SH-SY5Y (cell line): ENCODE results near the gene SLC4A11.

Experiments used
- GATA2 ChIP-seq: IDR thresholded peaks from 2 replicates; pipeline ENCODE4 v1.6.1; 2011; ENCODE audit warnings: mild to moderate bottlenecking, low read depth, low read length
- GATA3 ChIP-seq: IDR thresholded peaks from 2 replicates; pipeline ENCODE4 v1.6.1; 2011; ENCODE audit warnings: low read depth, mild to moderate bottlenecking, low read length, moderate library complexity

Gene SLC4A11

GRCh38 chr20:3239867-3240775 is 1.1 kb upstream of the SLC4A11 start:
- TF ChIP-seq GATA3 (no peak), GATA2 (no peak)

DNA sequence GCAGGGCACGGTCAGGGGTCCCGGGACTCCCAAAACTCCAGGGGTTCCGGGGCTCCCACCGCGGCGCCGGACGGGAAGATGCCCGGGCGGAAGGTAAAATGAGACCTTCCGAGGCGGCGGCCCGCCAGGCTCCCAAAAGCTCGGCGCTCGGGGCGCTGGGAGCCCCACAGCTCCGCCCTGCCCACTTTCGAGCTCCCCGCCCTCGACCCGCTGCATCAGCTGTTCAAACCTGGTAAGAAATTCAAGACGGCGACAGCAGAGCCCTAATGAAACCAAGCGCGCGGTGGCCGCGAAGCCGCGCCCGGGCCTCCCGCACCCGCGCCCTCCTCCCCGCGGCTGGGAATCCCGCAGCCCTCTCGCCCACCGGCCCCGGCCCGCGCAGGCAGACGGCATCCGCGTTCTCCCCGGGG is 369 bp downstream of the SLC4A11 start:
- TF ChIP-seq GATA2 (no peak), GATA3 (no peak)

DNA sequence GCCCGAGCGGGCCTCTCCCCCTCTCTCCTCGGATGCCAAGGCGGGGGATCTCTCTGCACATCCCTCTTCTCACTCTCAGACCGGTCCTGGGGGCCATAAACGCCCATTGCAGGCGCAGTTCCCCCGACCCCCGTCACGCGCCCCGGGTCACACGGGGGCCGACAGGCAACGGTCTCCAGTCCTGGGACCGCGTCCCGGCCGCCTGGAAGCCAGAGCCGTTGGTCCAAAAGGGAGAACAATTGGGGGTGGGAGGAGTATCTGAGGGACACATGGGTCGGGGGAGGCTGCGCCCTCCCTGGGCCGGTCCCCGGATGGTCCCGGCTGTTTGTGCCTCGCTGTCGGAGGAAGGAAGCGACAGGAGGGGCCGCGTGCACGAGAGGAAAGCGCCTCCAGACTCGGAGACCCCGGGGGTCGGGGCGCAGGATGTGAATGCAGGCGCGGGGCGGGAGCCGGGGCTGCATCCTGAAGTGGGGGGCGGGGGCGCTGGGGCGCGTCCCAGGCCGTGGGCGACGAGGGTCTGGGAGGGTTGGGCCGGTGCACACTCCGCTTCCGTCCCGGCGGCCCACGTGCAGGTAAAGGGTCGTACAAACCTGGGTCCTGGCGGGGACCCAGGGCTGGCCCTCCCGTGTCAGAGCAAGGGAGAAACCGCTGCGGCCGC is 903 bp downstream of the SLC4A11 start:
- TF ChIP-seq GATA2 (no peak), GATA3 (no peak)

GRCh38 chr20:3237011-3237957 is 1.7 kb downstream of the SLC4A11 start:
- TF ChIP-seq GATA3 (no peak), GATA2 (no peak)

DNA sequence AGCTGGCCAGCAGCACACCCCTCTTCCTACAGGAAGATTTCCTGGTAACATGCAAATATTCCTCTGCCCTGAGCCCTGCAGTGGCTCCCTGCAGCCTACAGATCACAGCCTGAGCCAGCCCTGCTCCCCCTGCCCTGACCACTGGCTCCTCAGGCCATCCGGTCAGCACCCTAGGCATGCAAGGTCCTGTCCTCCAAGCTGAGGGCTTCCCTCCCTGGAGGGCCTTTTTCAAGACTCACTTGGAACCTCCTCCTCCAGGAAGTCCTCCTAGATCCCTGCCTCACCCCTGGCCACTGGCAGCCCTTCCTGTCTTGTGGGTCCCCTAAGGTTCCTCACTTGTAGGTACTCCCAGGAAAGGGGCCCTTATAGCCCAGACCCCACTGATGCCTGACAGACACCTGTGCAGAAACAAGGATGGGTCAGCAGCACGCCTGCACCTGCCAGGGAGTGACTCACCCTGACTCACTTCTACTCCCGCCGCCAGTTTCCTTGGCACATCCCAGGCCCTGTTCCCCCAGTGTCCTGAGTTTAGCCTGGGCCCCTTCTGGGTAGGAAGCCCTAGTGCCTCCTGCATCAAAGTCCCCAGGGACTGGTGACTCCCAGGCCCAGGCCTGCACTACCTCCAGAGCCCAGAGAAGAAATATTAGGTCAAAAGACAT is 3.2 kb downstream of the SLC4A11 start:
- TF ChIP-seq GATA2 (no peak), GATA3 (no peak)

DNA sequence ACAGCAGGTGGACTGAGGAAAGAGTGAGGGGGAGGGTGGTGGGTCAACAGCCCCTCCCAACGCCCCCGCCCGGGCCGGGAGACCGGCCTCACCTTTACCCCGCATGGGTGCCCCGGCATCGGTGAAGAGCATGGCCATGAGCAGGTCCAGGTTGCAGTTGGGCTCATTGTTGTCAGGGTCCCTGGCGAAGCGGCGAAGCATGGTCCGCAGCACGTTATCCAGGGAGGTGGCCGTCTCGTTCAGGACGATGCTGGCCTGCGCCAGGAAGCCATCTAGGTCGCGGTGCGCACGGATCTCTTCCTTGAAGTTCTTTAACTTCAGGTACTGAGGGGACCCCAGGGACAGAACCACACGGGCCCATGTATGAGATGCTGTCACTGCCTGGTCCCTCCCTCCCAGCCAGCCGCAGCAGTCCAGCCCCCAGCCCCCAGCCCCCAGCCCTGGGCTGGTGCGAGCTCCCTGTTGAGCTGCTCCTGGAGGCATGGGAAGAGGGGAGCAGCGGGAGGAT is 4.9 kb downstream of the SLC4A11 start:
- TF ChIP-seq GATA3 (no peak), GATA2 (no peak)

DNA sequence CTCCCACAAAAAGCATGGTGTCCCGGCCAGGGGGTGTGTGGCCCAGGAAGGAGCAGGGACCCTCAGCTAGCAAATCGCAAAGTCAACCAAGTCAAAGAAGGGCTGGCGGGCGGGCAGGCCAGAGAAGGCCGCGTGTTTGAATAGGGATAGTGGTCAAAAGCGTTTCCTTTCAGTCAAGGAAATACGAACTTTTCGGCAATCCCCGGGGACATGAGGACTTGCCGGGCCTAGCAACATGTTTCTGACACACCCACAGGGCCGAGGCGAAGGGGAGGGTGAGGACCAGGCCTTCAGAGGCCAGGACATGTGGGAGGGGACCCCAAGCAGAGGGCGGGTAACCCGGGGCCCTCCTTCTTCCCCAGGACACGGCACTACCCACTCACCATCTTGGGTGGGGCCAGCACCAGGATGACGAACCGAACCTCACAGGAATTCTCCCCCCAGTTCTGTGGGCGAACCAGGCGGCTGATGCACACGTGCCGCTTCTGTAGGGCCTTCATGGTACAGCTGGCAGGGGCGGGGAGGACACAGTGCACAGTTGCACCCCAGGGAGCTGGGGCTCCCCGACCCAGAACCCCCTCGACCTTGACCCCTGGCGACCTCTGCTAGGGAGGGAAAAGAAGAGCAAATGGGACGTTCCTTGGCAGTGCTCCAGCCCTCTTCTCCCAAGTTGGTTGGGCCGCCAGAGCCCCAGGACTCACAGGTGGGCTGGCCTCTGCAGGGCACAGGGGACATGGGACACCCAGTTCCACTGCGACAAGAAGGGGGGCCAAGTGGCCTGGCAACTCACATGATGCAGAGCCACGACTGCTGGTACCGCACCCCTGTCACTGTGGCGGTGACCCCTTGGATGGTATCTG is 5.6 kb downstream of the SLC4A11 start:
- TF ChIP-seq GATA2 (no peak), GATA3 (no peak)

DNA sequence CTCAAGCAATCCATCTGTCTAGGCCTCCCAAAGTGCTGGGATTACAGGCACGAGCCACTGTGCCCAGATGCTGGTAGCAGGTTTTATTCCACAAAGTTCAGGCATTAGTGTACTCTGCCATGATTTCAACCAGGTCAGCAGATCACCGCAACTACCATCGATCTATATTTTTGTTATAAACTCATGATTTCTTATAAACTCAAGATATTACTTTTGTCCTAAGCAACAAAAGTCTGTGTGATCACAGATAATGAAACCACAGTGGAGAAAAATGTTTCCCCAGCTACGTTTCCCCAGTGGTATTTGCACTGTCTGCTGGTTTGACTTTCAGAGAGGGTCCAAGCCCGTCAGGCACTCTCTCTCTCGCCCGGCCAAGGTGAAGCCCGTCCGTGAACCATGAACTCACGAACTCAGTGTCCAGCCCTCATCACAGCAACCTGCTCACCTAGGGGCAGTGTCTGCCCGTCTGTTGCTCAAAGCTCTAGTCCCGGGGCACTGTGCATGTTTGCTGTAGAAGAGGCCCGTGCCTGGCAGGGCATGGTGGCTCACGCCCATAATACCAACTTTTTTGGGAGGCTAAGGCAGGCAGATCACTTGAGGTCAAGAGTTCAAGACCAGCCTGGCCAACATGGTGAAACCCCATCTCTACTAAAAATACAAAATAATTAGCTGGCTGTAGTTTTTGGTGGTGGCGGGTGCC is 7.0 kb downstream of the SLC4A11 start:
- no peak for TF ChIP-seq GATA3
- no peak for TF ChIP-seq GATA2

DNA sequence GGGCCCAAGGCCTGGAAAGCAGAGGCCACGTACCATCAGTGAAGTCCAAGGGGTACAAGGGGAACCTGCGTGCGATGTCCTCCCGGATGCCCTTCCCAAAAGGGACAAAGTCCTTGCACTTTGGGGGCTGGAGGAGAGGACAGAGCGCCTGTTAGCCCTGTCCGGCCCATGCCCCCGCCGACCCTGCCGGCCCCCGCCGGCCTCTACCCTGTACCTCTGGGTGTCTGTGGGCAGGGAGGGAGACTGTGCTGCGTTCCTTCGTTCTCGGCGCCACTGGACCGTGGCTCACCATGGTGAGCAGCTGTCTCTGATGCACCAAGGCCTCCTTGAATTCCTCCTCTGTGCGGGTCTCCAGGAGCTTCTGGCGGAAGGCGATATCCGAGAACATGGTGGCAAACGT is 7.9 kb downstream of the SLC4A11 start:
- no peak for TF ChIP-seq GATA3
- TF ChIP-seq GATA2 = no peak

GRCh38 chr20:3229798-3230197 is 9.2 kb downstream of the SLC4A11 start:
- TF ChIP-seq GATA2 (no peak), GATA3 (no peak)

DNA sequence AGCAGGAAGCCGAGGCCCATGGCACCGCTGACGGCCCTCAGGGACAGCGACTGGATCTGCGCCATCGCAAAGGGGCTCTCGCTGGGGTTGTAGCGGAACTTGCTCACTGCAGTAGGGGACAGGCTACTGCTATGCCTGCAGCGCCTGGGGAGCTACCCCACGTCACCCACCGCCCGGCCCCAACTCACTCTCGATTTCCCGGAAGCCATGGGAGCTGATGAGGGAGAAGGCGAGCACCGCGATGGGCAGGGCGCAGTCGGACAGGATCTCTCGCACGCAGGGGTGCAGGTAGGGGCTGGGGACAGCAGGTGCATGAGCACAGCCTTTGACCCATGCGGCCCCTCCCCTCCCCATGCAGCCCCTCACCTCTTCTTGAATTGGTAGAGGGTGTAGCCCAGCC is 9.8 kb downstream of the SLC4A11 start:
- TF ChIP-seq GATA3 (no peak), GATA2 (no peak)

- TF ChIP-seq GATA3 (no peak), GATA2 (no peak)
These were observed 10.3 kb downstream of the SLC4A11 start for GRCh38 chr20:3228750-3229032.
